BJ (cell line): ENCODE results near the gene NRP2. TPM values are rescaled to one million over a fixed set of nuclear protein-coding genes. Genes with fewer than 3 reads are reported as not detected.

Experiments
- CTCF ChIA-PET: fragments of 350-600 bp; formaldehyde crosslinking; extraction: SDS; loops from one replicate; lab custom pipeline; 2021; ENCODE audit warnings: antibody characterized with exemption, inconsistent platforms; lab: Yijun Ruan, JAX
- POLR2A ChIA-PET: fragments of 300-600 bp; sonication (Branson Sonifier 250); formaldehyde crosslinking; extraction: SDS; loops from one replicate; lab custom pipeline; 2021; ENCODE audit warnings: antibody characterized with exemption; lab: Charles Lee
- DNase-seq: peaks from one replicate; pipeline ENCODE4 v3.0.0-alpha.2; 2011; ENCODE audit warnings: low read depth
- H3K27me3 ChIP-seq: 2 replicates; pipeline ENCODE4 v1.6.0; 2011; ENCODE audit warnings: low read length; ENCODE audit not compliant: control insufficient read depth, insufficient read depth
- H3K36me3 ChIP-seq: 2 replicates; pipeline ENCODE4 v1.5.1; 2011; ENCODE audit warnings: low read length; ENCODE audit not compliant: control insufficient read depth, insufficient read depth
- H3K4me3 ChIP-seq: 2 replicates; pipeline ENCODE4 v1.5.1; 2011; ENCODE audit warnings: low read depth, mild to moderate bottlenecking, control low read depth, low read length
- polyA plus RNA-seq: library from polyadenylated mRNA; depleted of rRNA; stranded (reverse); fragments of >200 nt; gene quantifications from 2 replicates; pipeline ENCODE4 v1.2.3, GENCODE V29; 2011
- TF ChIP-seq, protein P1 (sequence below): IDR thresholded peaks from 2 replicates; pipeline ENCODE4 v1.5.1; 2011; ENCODE audit warnings: low read depth, mild to moderate bottlenecking, control low read depth, inconsistent platforms, low read length, moderate library complexity; ENCODE audit not compliant: insufficient read depth

The NRP2 gene
- polyA plus RNA-seq, 1 experiment: 19.7 TPM

DNA sequence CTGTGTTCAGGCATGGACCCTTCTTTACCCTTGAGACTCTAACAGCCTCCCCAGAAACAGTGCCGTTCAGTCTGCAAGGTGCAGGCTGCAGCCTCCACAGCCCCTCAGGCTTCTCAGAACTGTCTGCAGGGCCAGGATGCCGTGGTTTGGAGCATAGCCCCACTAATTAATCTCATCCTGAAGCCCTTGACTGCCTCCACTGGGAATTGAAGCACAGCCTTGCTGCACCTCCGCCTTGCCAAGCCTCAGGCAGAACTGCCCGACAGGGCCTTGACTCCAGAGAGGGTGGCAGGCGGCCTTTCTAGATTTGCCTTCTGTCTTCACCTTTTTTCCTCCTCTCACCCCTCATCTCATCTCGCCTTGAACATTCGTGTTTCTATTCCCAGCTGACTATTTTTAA, 119.8 kb downstream of the NRP2 start:
- H3K36me3 ChIP-seq: no peaks in the 10 kb centered on the region
- H3K27me3 ChIP-seq: peaks cover 9% of the 10 kb centered on the region
- no peak for DNase-seq
- TF ChIP-seq, protein P1, sequence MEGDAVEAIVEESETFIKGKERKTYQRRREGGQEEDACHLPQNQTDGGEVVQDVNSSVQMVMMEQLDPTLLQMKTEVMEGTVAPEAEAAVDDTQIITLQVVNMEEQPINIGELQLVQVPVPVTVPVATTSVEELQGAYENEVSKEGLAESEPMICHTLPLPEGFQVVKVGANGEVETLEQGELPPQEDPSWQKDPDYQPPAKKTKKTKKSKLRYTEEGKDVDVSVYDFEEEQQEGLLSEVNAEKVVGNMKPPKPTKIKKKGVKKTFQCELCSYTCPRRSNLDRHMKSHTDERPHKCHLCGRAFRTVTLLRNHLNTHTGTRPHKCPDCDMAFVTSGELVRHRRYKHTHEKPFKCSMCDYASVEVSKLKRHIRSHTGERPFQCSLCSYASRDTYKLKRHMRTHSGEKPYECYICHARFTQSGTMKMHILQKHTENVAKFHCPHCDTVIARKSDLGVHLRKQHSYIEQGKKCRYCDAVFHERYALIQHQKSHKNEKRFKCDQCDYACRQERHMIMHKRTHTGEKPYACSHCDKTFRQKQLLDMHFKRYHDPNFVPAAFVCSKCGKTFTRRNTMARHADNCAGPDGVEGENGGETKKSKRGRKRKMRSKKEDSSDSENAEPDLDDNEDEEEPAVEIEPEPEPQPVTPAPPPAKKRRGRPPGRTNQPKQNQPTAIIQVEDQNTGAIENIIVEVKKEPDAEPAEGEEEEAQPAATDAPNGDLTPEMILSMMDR: no peak
- ChIA-PET CTCF (no interaction called here), POLR2A (no interaction called here)
- H3K4me3 ChIP-seq: no peak overlapping the region

DNA sequence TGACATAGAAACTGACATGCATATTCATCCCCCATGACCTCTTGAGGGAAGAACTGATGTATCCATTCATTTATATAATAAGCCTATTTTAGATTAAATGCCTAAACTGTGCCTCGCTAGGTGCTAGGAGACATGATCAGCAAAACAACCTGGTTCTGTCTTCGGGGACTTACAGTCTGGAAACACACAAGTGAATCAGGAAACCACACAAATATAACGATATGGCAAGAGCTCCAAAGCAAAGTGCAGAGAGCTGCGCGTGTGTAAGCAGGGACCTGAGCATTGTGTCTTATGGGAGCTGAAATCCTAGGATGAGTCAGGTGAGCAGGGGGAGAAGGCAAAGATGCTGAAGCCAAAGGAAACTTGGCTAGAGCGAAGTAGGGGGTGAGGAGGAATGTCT, 120.6 kb downstream of the NRP2 start:
- no peak overlapping the region for H3K4me3 ChIP-seq
- H3K27me3 ChIP-seq: peaks cover 9% of the 10 kb centered on the region
- H3K36me3 ChIP-seq: no peaks in the 10 kb centered on the region
- DNase-seq: no peak
- TF ChIP-seq, protein P1: no peak
- POLR2A ChIA-PET: no interaction called here
- CTCF ChIA-PET: no interaction called here

DNA sequence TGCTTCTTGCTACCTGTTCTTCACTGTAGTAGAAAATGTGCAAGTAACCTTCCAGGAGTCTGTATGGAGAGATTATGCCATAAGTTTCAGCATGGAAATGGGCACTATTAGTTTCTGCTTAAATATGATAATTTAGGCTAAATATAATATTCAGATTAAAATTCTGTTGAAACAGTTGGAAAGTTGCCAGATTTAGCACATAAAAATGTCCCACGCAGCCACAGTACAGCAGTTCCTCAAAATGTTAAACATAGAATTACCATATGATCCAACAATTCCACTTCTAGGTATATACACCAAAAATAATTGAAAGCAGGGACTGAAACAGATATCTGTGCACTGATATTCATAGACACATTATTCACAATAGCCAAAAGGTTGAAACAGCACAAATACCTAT, 121.2 kb downstream of the NRP2 start:
- TF ChIP-seq, protein P1: no peak
- Histone ChIP-seq H3K4me3 (no peak overlapping the region), H3K36me3 (no peaks in the 10 kb centered on the region), H3K27me3 (peaks cover 9% of the 10 kb centered on the region)
- POLR2A ChIA-PET: no interaction called here
- CTCF ChIA-PET: no interaction called here
- no peak for DNase-seq

DNA sequence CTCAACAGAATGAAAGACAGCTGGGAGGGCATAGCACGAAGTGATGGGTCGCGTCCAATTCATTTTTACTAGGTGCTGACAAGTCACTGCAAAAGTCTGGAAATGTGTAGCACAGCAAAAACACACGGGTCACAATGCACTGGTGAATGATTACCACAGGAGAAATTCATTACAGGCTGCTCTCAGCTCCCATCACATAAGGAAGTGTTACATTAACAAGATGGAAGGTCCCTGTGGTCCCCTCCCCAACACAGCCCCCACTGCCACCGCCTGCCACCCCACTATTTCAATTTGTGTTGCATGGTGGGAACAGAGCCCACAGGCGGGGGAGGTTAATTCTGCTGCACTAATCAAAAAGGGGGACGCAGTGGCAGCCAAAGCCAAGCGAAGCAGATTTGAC, 122.8 kb downstream of the NRP2 start:
- TF ChIP-seq, protein P1: no peak
- POLR2A ChIA-PET: no interaction called here
- DNase-seq: no peak
- CTCF ChIA-PET: no interaction called here
- no peaks in the 10 kb centered on the region for H3K36me3 ChIP-seq
- peaks cover 9% of the 10 kb centered on the region for H3K27me3 ChIP-seq
- no peak overlapping the region for H3K4me3 ChIP-seq

DNA sequence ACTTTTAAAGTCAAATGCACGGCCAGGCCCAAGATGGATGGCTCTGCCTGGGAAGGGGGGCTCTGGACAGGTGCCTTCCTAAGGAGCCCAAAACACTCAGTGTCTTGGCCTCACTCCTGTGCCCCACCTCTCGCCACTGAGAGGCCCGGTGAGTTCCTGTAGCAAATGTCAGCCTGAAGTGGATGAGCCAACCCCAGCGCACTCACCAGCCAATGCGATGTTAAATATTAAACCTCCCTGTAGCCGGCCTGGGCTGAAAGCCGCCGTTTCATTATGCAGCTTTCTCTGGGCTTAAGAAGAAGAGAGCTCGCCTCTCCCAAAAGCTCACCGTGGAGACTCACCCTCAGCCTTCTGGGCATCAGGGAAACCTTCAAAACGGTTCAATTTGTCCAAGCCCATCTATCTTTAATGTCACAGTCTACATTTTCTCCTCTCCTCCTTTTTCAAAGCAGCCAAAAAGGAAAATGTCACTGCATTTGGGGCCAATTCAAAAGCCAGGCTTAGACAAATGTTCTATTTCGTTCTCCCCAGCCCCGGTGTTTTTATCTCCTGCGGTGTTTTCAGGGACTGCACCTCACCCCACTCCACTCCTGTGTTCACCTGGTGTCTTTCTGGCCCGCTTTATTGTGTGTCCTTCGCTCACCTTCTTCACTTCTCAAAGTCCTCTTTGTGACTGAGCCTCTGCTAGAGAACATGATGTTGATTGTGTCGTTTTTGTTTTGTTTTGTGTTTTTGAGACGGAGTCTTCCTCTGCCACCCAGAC, 124.0 kb downstream of the NRP2 start:
- Histone ChIP-seq H3K36me3 (no peaks in the 10 kb centered on the region), H3K27me3 (peaks cover 9% of the 10 kb centered on the region), H3K4me3 (no peak overlapping the region)
- ChIA-PET POLR2A (no interaction called here), CTCF (no interaction called here)
- DNase-seq: no peak
- TF ChIP-seq, protein P1: no peak
